HG03159 (cell line): ENCODE measurements around the gene NHLRC3.
"Not testable (repeated sequence)": the region's sequence is repeated elsewhere in the genome, so short reads cannot be mapped to it uniquely, and the experiment has no call there.

Source experiments
- ATAC-seq: cut with Tn5 transposase; IDR thresholded peaks from one replicate; pipeline ENCODE4 v1.9.1; 2021; ENCODE audit warnings: mild to moderate bottlenecking, moderate library complexity; ENCODE audit not compliant: unreplicated experiment

The NHLRC3 gene

DNA sequence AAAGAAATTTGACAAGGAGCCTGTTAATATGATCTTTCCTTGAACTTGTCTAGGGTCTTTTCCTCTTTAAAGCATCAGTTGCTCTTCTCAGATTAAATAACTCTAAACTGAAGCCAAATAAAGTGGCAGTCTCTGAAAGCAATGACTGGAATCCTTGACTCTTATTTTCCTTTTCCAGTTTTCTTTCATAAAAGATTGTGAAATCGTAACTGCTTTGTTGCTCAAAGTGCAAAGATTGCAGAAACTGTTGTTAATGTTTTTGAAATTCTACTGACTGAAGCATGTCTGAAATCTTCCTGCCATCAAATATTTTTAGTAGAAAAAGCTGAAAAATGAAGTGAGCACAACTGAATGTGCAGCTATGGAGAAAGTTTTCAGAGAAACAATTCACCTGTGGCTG lies 1.9 kb downstream of the NHLRC3 start:
- ATAC-seq: no peak

DNA sequence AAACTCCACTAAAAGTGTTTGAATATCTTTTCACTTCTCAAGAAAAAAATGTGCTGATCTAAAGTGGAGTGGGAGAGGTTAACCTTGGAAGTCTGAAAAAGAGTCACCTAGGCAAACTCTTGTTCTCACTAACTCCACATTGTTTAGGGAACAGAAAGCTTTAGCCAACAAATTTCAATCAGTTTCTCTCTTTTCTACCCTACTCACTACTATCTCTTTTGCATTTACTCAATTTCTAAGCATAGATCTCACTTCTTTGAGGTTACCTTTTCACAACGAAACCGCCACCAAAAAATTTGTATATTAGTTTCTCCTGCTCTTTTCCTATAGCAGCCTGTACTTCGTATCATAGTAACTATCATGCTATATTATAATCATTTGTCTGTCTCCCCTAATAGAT lies 6.3 kb downstream of the NHLRC3 start:
- peak; percentile 80 for ATAC-seq

DNA sequence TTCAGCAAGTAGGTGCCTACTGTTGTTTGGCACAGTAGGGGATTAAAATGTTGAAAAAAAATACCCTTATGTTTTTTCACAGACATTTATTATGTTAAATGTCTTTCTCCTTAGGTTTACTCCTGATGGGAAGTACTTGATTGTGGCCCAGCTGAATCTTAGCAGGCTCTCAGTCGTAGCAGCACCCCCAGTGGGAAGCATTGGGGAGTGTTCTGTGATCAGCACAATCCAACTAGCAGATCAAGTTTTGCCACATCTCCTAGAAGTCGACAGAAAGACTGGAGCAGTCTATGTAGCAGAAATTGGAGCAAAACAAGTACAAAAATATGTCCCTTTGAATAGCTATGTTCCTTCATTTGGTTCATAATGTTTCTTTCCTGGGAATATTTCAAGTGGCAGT lies 9.3 kb downstream of the NHLRC3 start:
- ATAC-seq: no peak

DNA sequence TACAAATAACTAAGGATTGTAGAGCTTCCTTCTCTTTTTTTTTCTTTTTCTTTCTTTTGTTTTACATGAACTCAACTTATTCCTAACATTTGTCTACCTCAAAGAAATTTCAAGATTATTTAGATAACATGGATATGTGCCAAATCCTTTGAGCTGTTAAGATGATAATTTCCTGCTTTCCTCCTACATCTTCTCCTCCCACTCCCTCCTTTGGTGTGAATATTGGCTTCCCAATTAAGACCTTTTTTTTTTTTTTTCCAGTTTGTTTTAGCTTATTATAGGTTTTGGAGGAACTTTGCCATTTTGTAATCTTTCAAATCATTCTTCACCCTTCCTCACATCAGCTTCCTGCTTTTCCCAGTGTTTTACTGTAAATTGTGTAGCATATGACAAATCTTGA lies 10.6 kb downstream of the NHLRC3 start:
- no peak for ATAC-seq

DNA sequence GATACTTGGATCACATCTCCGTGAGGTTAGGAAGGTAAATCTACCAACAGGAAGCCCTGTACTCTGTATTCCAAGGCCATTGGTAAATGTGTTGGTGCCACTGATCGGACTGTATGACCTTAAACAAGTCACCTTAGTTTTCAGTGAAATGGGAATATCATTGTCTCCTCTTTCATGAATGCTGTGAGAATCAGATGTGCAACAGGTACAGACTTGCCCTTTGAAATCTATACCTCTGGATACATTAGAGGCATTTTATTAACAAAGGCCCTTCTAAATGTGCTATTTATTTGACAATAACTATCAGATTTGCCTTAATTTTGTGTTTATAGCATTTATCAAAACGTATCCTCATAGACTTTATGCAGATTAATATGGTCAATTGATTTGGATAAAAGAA lies 11.0 kb downstream of the NHLRC3 start:
- no peak for ATAC-seq

DNA sequence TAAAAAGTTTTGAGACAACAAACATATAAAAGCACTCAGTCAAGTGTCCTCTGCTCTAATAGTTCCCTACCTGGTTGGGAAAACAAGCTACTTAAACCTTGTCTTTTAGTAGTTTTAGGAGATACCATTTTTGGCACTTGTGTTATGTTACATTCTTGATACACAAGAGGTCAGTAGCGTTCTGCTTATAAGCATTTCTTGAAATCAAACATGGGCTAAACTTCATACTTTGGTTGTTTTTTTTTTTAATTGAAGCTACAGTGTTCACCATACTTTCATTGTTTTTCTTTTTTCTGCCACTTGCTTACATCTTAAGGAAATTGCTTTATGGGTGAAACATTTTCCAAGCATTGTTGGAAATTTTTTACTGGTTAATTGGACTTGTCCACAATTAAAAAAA lies 12.9 kb downstream of the NHLRC3 start:
- no peak for ATAC-seq

DNA sequence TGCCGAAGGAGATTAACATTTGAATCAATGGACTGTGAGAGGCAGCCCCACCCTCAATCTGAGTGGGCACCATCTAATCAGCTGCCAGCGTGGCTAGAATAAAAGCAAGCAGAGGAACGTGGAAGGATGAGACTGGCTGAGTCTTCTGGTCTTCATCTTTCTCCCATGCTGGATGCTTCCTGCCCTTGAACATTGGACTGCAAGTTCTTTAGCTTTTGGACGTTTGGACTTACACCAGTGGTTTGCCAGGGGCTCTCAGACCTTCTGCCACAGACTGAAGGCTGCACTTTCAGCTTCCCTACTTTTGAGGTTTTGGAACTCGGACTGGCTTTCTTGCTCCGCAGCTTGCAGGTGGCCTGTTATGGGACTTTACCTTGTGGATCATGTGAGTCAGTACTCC lies 14.7 kb downstream of the NHLRC3 start:
- no peak for ATAC-seq

DNA sequence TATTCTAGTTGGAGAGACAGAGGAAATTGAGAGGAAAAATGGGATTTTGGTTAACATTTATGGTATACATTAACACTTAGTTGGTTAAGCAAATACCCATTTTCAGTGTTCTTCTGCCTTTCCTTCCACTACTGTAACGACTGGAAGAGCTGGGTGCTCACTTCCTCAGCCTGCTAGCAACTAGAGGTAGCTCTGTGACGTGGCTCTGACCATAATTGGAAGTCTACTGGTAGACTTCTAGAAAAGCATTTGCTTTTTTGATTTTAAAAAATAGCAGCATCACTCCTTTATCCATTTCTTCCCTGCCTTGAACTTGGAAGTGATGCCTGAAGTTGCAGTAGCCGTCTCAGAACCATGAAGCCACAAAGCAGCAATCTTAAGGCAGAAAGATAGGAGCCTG lies 15.9 kb downstream of the NHLRC3 start:
- no peak for ATAC-seq

DNA sequence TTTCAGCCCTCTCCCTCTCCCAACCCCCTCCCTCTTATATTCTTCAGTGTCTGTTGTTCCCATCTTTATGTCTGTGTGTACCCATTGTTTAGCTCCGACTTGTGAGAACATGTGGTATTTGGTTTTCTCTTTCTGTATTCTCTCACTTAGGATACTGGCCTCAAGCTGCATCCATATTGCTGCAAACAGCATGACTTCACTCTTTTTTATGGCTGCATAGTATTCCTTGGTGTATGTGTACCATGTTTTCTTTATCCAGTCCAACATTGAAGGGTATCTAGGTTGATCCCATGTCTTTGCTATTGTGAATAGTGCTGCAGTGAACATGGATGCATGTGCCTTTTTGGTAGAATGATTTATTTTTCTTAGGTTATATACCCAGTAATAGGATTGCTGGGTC lies 17.8 kb downstream of the NHLRC3 start:
- ATAC-seq: no peak

DNA sequence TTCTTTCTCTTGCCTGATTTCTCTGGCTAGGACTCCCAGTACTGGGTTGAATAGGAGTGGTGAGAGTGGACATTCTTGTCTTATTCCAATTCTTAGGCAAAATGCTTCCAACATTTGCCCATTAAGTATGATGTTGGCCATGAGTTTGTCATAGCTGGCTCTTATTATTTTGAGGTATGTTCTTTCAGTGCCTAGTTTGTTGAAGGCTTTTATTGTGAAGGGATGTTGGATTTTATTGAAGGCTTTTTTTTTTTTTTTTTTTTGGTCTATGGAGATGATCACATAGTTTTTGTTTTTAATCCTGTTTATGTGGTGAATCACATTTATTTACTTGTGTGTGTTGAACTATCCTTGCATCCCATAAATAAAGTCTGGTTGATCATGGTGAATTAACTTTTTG lies 19.8 kb downstream of the NHLRC3 start:
- no peak for ATAC-seq

DNA sequence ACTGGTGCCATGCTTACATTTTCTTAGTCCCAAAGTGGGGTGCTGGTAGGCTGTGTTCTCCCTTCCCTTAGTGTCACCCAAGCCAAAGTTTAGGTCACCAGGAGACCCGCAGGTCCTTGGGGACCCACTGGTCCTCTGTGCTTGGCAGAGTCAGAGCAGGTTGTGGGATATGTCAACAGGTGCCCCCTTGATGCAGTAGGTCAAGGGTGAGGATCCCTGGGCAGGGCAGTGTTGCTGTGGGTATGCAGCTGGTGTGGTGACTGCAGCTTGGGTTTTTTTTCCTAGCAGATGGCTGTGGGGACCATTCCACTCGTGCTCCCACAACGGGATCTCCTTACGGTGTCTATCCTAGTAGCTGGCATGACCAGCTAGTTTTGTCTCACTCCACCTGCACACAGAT lies 23.7 kb downstream of the NHLRC3 start:
- no peak for ATAC-seq

DNA sequence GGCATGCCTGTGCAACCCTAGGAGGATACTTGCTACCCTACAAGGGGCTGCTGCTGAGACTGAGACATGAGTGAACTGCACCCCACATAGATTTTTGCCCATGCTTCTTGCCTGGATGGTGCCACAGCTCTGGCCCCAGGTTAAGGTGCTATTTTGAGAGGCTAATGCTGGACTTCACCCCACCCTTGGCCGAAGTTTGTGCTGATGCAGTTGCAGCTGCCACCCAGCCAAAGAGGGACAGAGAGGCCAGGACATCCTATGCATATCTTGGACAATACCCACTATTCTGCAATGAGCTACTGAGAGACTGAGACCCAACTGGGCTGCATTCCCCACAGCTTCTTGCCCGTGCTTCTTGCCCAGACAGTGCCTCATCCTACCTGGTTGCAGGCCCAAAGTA lies 34.6 kb downstream of the NHLRC3 start:
- ATAC-seq: no peak

DNA sequence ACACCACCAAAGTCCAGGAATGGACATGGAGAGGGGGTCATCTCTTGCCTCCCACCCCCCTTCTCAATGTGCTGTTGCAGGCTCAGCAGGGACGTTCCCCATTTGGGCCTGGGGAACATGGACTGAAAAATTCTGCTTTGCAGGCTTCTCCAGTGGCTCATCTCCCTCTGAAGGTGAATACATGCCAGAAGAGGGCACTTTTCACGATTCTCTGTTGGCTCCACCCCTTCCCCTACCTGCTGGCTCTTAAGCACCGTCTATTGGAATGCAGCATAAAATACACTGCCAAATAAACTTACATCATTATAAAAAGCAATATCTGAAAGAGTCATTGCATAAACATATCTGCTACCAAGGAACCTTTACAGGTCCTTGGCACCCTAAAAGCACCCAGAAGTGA lies 35.7 kb downstream of the NHLRC3 start:
- ATAC-seq: no peak

DNA sequence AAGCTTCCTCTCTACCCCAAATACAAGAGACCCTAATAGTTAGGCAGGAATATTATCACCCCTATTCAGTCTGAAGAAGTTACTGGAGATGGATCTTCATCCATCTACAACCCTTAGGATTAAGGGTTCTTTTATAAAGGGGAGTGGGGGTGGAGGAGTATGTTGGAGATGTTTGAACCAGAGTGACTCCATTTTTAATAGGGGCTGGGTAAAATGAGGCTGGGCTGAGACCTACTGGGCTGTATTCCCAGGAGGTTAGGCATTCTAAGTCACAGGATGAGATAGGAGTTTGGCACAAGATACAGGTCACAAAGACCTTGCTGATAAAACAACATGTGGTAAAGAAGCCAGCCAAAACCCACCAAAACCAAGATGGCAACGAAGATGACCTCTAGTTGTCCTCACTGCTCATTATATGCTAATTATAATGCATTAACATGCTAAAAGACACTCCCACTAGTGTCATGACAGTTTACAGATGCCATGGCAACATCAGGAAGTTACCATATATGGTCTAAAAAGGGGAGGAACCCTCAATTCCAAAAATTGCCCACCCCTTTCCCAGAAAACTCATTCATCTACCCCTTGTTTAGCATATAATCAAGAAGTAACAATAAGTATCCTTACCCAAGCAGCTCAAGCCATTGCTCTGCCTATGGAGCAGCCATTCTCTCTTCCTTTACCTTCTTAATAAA lies 48.1 kb downstream of the NHLRC3 start:
- not testable (repeated sequence) for ATAC-seq

DNA sequence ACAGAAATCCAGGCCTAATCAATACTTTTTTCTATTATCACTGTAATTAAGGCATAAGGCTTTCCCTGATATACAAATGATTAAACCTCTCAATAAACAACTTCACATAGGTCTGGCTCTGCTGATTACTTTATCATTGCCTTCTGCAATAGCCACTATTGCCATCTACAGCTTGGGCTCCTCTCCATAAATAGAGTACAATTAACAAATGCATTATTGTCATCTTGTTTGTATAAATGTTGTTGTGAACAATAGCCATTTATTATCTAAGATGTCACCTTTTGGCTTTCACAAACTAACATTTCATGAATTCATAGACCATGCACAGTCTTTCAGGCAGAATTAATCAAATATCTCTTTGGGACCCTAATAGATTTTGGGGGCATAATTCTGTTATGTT lies 53.3 kb downstream of the NHLRC3 start:
- no peak for ATAC-seq

DNA sequence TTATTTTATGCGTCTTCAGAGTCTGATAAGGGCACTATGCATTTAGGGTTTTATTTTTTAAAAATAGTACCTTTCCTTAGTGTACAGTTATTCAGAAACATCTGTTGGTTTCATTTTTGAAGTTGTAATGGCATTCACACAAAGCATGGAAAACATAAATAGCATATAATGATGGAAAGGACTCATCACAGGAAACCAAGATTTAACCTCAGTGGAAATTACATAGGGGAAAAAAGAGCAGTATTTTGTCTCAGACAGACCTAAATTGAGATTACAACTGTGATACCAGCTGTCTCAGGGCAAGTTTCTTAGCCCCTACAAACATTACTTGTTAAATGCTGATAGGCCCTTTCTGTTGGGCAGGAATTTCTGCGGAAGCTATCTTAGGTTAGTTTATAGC lies 57.2 kb downstream of the NHLRC3 start:
- ATAC-seq: peak; percentile 51

DNA sequence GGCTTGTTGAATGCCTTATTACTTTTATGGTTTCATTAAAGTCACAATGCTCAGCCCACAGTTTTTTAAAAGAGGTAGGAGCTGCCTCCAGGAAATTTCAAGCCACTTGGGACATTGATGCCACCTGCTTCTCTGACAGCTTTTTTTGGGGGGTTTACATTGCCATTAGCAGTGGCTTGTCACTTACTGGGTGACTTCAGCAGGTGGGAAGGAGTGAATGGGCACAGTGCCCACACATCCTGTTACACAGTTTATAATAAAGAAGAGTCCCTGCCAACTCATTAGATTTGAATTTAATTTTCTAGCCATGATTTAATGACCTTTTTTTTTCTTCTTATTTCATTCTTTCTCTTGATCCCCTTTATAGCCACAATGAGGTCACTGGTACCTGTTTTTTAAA lies 61.0 kb downstream of the NHLRC3 start:
- no peak for ATAC-seq
